ENCODE measurements around the gene RAB3IL1. TPM values are rescaled to one million over a fixed set of nuclear protein-coding genes. Genes with fewer than 3 reads are reported as not detected.

Gene RAB3IL1
- total RNA-seq, 4 donors from 2014 or later = 6.5 to 27.7 (median 15.2) TPM

DNA sequence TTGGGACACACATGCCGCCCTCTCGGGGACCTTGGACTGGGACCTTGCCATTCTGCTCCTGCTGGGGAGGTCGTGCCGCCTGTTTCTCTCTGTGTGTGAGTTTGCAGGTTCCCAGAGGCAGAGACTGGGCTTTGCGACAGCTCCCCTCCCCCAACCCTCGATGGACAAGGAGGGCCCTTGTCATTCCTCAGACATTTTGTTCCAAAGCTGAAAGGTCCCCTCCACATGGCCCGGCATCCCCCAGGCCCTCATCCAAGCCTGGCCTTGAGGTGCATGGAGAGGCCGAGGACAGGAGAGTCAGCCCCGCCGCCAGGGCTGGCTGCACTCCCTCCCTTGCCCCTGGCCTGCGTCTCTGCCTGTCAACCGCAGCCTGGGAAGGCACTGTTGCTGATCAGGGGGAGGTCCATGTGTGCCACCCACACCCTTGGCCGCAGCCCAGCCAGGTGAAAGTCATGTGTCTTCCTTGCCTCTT lies 63.6 kb downstream of the RAB3IL1 start:
- TF ChIP-seq, protein P1, sequence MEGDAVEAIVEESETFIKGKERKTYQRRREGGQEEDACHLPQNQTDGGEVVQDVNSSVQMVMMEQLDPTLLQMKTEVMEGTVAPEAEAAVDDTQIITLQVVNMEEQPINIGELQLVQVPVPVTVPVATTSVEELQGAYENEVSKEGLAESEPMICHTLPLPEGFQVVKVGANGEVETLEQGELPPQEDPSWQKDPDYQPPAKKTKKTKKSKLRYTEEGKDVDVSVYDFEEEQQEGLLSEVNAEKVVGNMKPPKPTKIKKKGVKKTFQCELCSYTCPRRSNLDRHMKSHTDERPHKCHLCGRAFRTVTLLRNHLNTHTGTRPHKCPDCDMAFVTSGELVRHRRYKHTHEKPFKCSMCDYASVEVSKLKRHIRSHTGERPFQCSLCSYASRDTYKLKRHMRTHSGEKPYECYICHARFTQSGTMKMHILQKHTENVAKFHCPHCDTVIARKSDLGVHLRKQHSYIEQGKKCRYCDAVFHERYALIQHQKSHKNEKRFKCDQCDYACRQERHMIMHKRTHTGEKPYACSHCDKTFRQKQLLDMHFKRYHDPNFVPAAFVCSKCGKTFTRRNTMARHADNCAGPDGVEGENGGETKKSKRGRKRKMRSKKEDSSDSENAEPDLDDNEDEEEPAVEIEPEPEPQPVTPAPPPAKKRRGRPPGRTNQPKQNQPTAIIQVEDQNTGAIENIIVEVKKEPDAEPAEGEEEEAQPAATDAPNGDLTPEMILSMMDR (IDR thresholded peaks at IDR 0.05) = no peak
- no peak for TF ChIP-seq POLR2A (IDR thresholded peaks at IDR 0.05)
- 48 to 53% methylated on average over 8 to 10 of the region's 13 CpGs for WGBS, 2 donors
- H3K27ac ChIP-seq = peak overlapping the region in 1 of 3 donors; percentile 24
- H3K36me3 ChIP-seq = no peaks in the 10 kb centered on the region
- no peaks in the 10 kb centered on the region for H3K9me3 ChIP-seq
- peak; percentile 85 to 88 for DNase-seq
- H3K4me1 ChIP-seq = no peaks in the 10 kb centered on the region
- no peaks in the 10 kb centered on the region for H3K27me3 ChIP-seq
- intact Hi-C loops (cut with DNase I) = no loop called here
- no peak overlapping the region for H3K4me3 ChIP-seq (replicated peaks in 1 of 3)

DNA sequence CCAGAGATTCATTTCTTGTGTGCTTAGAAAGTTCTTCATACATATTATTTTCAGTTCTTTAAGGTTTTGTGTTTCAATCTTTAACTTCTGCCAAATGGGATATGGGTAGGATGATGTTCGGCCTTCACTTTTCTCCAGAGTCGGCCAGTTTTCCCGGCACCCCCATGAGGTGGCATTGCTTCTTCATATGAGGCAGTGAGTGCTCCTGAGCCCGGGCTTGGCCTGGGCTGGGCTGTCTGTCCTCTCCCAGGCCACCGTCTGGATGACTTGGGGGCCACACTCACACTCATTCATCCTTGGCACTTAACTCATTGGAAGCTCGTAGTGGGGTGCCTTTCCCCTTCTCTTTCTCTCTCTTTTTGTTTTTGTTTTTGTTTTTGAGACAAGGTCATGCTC lies 65.5 kb downstream of the RAB3IL1 start:
- H3K36me3 ChIP-seq = no peaks in the 10 kb centered on the region

DNA sequence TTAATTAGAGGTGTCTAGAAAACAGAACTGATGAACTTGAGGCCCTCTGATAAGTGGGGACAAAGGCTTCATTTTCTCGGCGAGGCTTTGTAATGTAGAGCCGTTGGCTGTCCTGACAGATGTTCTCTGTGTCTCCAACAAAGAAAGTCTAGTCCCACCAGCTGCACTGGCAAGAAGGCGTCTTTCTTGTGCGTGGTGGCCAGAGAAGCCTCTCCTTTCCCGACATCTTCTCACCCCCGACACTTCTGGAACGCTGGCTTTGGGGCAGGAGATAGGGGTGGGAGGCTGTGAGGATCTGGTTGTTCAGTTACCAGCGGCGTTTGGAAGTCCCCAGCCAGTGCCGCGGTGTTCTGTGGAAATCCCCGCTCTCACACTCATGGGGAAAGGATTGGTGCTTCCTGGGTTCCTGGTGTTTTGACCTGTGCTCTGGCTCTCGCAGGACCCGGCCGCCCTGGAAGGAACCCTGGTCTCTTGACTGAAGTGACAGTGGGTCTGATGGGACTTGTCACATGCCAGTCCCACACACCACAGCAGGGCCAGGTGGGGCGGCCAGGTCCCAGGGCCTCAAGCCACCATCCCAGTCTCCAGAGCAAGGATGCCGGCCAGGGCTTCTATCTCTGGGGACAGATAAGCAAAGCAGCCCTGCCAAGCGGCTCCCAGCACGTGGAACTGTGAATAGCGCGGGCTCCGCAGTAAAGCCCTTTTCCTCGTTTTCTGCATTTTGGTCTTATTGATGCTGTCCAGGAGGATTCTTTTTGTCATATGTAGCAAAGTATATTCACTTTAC lies 66.1 kb downstream of the RAB3IL1 start:
- Histone ChIP-seq H3K27me3 (no peaks in the 10 kb centered on the region), H3K27ac (no peak overlapping the region), H3K4me3 (replicated peaks in 1 of 3) (no peak overlapping the region), H3K9me3 (no peaks in the 10 kb centered on the region), H3K36me3 (no peaks in the 10 kb centered on the region), H3K4me1 (no peaks in the 10 kb centered on the region)
- WGBS, 2 donors = 83 to 85% methylated on average over 23 to 24 of the region's 24 CpGs
- TF ChIP-seq, protein P1 (IDR thresholded peaks at IDR 0.05) = no peak
- TF ChIP-seq POLR2A (IDR thresholded peaks at IDR 0.05) = no peak
- no peak for DNase-seq
- intact Hi-C loops (cut with DNase I) = no loop called here

More for the DNA sequence above, 65.5 kb downstream of the RAB3IL1 start:
- WGBS, 2 donors = 82 to 92% methylated on average over 6 of the region's 6 CpGs
- TF ChIP-seq, protein P1 (IDR thresholded peaks at IDR 0.05) = no peak
- no peak for TF ChIP-seq POLR2A (IDR thresholded peaks at IDR 0.05)
- Histone ChIP-seq H3K27me3 (no peaks in the 10 kb centered on the region), H3K9me3 (no peaks in the 10 kb centered on the region), H3K4me1 (no peaks in the 10 kb centered on the region), H3K27ac (no peak overlapping the region), H3K4me3 (replicated peaks in 1 of 3) (no peak overlapping the region)
- no peak for DNase-seq
- intact Hi-C loops (cut with DNase I) = no loop called here

DNA sequence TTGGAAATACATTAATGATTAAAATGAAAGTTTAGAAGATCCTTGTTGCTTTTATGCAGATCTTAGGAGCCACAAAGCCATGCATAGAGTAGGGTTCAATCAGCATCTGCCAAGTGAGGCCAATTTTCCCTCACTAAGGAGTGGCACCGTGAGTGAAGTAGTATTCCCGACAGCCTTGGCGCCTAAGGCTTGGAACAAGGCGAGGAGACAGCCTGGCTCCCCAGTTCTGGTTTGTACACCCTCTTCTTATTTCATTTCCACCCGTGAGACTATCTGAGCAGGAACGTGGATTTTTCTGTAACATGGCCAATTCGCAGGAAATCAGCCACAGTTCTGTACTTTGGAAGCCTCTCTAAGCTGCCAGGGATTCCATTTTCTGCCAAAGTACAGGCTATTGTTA lies 66.7 kb downstream of the RAB3IL1 start:
- Histone ChIP-seq H3K36me3 (no peaks in the 10 kb centered on the region), H3K9me3 (no peaks in the 10 kb centered on the region), H3K27ac (no peak overlapping the region), H3K27me3 (no peaks in the 10 kb centered on the region), H3K4me1 (no peaks in the 10 kb centered on the region), H3K4me3 (replicated peaks in 1 of 3) (no peak overlapping the region)
- no peak for DNase-seq
- intact Hi-C loops (cut with DNase I) = no loop called here
- WGBS, 2 donors = 79 to 86% methylated on average over 7 of the region's 7 CpGs
- TF ChIP-seq, protein P1 (IDR thresholded peaks at IDR 0.05) = no peak
- no peak for TF ChIP-seq POLR2A (IDR thresholded peaks at IDR 0.05)

DNA sequence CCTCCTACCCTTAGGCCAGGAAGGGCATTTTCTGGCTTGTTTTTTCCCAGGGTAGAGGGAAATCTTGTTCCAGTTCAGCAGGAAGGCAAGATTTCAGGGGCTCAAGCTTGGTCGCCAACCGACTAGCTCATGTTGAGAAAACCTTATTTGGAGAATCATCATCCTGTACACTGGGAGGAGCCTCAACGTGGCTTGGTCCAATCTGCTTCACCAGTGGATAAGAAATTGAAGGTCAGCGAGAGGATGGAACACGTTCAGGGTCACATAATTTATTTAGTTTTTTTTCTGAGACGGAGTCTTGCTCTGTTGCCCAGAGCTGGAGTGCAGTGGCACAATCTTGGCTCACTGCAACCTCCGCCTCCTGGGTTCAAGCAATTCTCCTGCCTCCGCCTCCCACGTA lies 68.7 kb downstream of the RAB3IL1 start:
- WGBS, 2 donors = 94 to 96% methylated on average over 9 of the region's 9 CpGs
- H3K36me3 ChIP-seq = no peaks in the 10 kb centered on the region
- no peak overlapping the region for H3K4me3 ChIP-seq (replicated peaks in 1 of 3)
- no peak overlapping the region for H3K27ac ChIP-seq
- no peaks in the 10 kb centered on the region for H3K9me3 ChIP-seq
- H3K27me3 ChIP-seq = no peaks in the 10 kb centered on the region
- no peak for DNase-seq
- TF ChIP-seq, protein P1 (IDR thresholded peaks at IDR 0.05) = no peak
- TF ChIP-seq POLR2A (IDR thresholded peaks at IDR 0.05) = no peak
- H3K4me1 ChIP-seq = no peaks in the 10 kb centered on the region
- intact Hi-C loops (cut with DNase I) = no loop called here
